Measurements from ENCODE around the gene AQP4. TPM values are rescaled to one million over a fixed set of nuclear protein-coding genes. Genes with fewer than 3 reads are reported as not detected.

The AQP4 gene
- total RNA-seq, 1 donor from 2014 or later = not detected

GRCh38 chr18:26863921-26864497 lies 1.5 kb downstream of the AQP4 start:
- no peak for DNase-seq (ENCODE audit: low spot score)
- Mint-ChIP-seq H3K36me3 (ENCODE audit: low read depth) (no peaks in the 10 kb centered on the region), H3K27ac (ENCODE audit: unreplicated experiment) (no peak overlapping the region), H3K9me3 (ENCODE audit: low read depth) (no peaks in the 10 kb centered on the region), H3K4me1 (ENCODE audit: low read depth) (peaks cover 12% of the 10 kb centered on the region), H3K27me3 (ENCODE audit: low read depth) (peaks cover 49% of the 10 kb centered on the region), H3K4me3 (ENCODE audit: unreplicated experiment) (peak overlapping the region; percentile 37)
- no peak for TF ChIP-seq CTCF (IDR thresholded peaks at IDR 0.05)

- H3K36me3 Mint-ChIP-seq (ENCODE audit: low read depth) = no peaks in the 10 kb centered on the region
- H3K4me1 Mint-ChIP-seq (ENCODE audit: low read depth) = peaks cover 6% of the 10 kb centered on the region
- H3K4me3 Mint-ChIP-seq (ENCODE audit: unreplicated experiment) = peak overlapping the region; percentile 56
- no peak for TF ChIP-seq CTCF (IDR thresholded peaks at IDR 0.05)
- DNase-seq (ENCODE audit: low spot score) = no peak
- no peak overlapping the region for H3K27ac Mint-ChIP-seq (ENCODE audit: unreplicated experiment)
- H3K27me3 Mint-ChIP-seq (ENCODE audit: low read depth) = peaks cover 46% of the 10 kb centered on the region
- no peaks in the 10 kb centered on the region for H3K9me3 Mint-ChIP-seq (ENCODE audit: low read depth)
These were observed 2.2 kb downstream of the AQP4 start for GRCh38 chr18:26863122-26863879.

- Mint-ChIP-seq H3K9me3 (ENCODE audit: low read depth) (no peaks in the 10 kb centered on the region), H3K4me3 (ENCODE audit: unreplicated experiment) (no peak overlapping the region), H3K36me3 (ENCODE audit: low read depth) (no peaks in the 10 kb centered on the region), H3K27me3 (ENCODE audit: low read depth) (peaks cover 41% of the 10 kb centered on the region), H3K27ac (ENCODE audit: unreplicated experiment) (no peak overlapping the region), H3K4me1 (ENCODE audit: low read depth) (peaks cover 6% of the 10 kb centered on the region)
- no peak for TF ChIP-seq CTCF (IDR thresholded peaks at IDR 0.05)
- DNase-seq (ENCODE audit: low spot score) = no peak
These were observed 3.4 kb downstream of the AQP4 start for GRCh38 chr18:26862084-26862483.

- no peak for TF ChIP-seq CTCF (IDR thresholded peaks at IDR 0.05)
- DNase-seq (ENCODE audit: low spot score) = no peak
- H3K4me3 Mint-ChIP-seq (ENCODE audit: unreplicated experiment) = no peak overlapping the region
- peaks cover 7% of the 10 kb centered on the region for H3K27me3 Mint-ChIP-seq (ENCODE audit: low read depth)
- H3K4me1 Mint-ChIP-seq (ENCODE audit: low read depth) = no peaks in the 10 kb centered on the region
- no peak overlapping the region for H3K27ac Mint-ChIP-seq (ENCODE audit: unreplicated experiment)
- H3K36me3 Mint-ChIP-seq (ENCODE audit: low read depth) = no peaks in the 10 kb centered on the region
- H3K9me3 Mint-ChIP-seq (ENCODE audit: low read depth) = peaks cover 3% of the 10 kb centered on the region
These were observed 11.1 kb downstream of the AQP4 start for GRCh38 chr18:26854292-26854881.

GRCh38 chr18:26853401-26853800 lies 12.1 kb downstream of the AQP4 start:
- Mint-ChIP-seq H3K9me3 (ENCODE audit: low read depth) (peaks cover 3% of the 10 kb centered on the region), H3K36me3 (ENCODE audit: low read depth) (no peaks in the 10 kb centered on the region), H3K4me1 (ENCODE audit: low read depth) (no peaks in the 10 kb centered on the region), H3K27ac (ENCODE audit: unreplicated experiment) (no peak overlapping the region), H3K4me3 (ENCODE audit: unreplicated experiment) (no peak overlapping the region), H3K27me3 (ENCODE audit: low read depth) (peaks cover 7% of the 10 kb centered on the region)
- DNase-seq (ENCODE audit: low spot score) = no peak
- TF ChIP-seq CTCF (IDR thresholded peaks at IDR 0.05) = no peak
